ENCODE measurements around the gene FTO. TPM values are rescaled to one million over a fixed set of nuclear protein-coding genes. Genes with fewer than 3 reads are reported as not detected.
A peak's percentile ranks its signal among the peaks of the same experiment; 100 is the strongest.

FTO gene
- total RNA-seq, 2 experiments from 2014 or later: 46.3 to 47.2 TPM

- Mint-ChIP-seq H3K9me3 (no peaks in the 10 kb centered on the region), H3K4me1 (no peaks in the 10 kb centered on the region), H3K27me3 (no peaks in the 10 kb centered on the region), H3K27ac (no peak overlapping the region), H3K4me3 (no peak overlapping the region), H3K36me3 (peaks cover 5% of the 10 kb centered on the region)
- DNase-seq (no peak), ATAC-seq (ENCODE audit: low read depth) (no peak)
- POLR2A ChIA-PET: no interaction called here
Observed at GRCh38 chr16:53715023-53715384, 11.0 kb downstream of the FTO start.

- DNase-seq (no peak), ATAC-seq (ENCODE audit: low read depth) (no peak)
- H3K4me3 Mint-ChIP-seq: no peak overlapping the region
- no peaks in the 10 kb centered on the region for H3K27me3 Mint-ChIP-seq
- H3K9me3 Mint-ChIP-seq: no peaks in the 10 kb centered on the region
- H3K36me3 Mint-ChIP-seq: peaks cover 5% of the 10 kb centered on the region
- H3K27ac Mint-ChIP-seq: no peak overlapping the region
- POLR2A ChIA-PET: no interaction called here
- no peaks in the 10 kb centered on the region for H3K4me1 Mint-ChIP-seq
Observed at GRCh38 chr16:53717577-53717976, 13.6 kb downstream of the FTO start.

- Mint-ChIP-seq H3K4me3 (no peak overlapping the region), H3K9me3 (no peaks in the 10 kb centered on the region), H3K27me3 (no peaks in the 10 kb centered on the region), H3K27ac (no peak overlapping the region), H3K4me1 (no peaks in the 10 kb centered on the region), H3K36me3 (peaks cover 5% of the 10 kb centered on the region)
- POLR2A ChIA-PET: no interaction called here
- ATAC-seq (ENCODE audit: low read depth) (no peak), DNase-seq (no peak)
Observed at GRCh38 chr16:53721017-53721416, 17.1 kb downstream of the FTO start.

DNA sequence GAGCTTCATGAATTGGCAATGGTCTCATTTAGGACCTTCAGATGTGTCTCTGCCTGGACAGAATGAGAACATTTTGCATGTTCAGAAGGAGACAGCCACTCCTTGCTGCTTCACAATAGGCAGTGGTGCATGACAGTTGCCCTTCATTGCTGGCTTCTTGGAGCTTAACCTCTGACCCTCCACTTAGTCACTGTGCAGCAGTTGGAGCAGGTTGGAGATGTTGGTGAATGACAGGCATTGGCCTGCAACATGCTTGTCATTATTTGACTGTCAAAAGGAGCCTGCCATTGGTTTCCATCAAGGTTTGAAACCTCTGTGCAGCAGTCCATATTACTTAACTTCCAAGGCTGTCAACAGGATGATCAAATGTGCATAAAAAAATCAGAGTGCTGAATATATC, 22.7 kb downstream of the FTO start:
- POLR2A ChIA-PET: interaction anchor here (0.6 kb wide), 1 partner anchor 12 kb away, joined by 4 read pairs; no protein-coding TSS in a partner anchor
- Mint-ChIP-seq H3K4me1 (no peaks in the 10 kb centered on the region), H3K9me3 (no peaks in the 10 kb centered on the region), H3K36me3 (peaks cover 14% of the 10 kb centered on the region), H3K27ac (no peak overlapping the region), H3K27me3 (no peaks in the 10 kb centered on the region), H3K4me3 (no peak overlapping the region)
- DNase-seq (no peak), ATAC-seq (ENCODE audit: low read depth) (no peak)

DNA sequence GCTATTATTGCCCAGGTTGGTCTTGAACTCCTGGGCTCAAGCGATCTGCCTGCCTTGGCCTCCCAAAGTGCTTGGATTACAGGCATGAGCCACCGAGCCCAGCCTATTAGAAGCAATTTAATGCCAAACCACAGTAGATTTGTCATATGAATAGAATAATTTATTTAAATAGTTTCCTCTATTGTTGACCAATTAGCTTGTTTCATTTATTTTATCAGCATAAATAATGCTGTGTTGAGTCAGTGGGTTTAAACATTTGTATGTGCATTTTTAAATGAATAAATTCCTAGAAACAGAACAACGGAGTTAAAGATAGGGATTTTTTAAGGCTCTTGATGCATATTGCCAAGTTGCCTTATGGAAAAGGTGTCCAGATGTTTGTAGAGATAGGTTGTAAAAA, 26.7 kb downstream of the FTO start:
- H3K36me3 Mint-ChIP-seq: peaks cover 11% of the 10 kb centered on the region
- no peaks in the 10 kb centered on the region for H3K9me3 Mint-ChIP-seq
- no peaks in the 10 kb centered on the region for H3K27me3 Mint-ChIP-seq
- ATAC-seq (ENCODE audit: low read depth) (no peak), DNase-seq (no peak)
- H3K4me3 Mint-ChIP-seq: no peak overlapping the region
- no peak overlapping the region for H3K27ac Mint-ChIP-seq
- POLR2A ChIA-PET: no interaction called here
- no peaks in the 10 kb centered on the region for H3K4me1 Mint-ChIP-seq

GRCh38 chr16:53732296-53732929, 28.5 kb downstream of the FTO start:
- POLR2A ChIA-PET: no interaction called here
- peaks cover 5% of the 10 kb centered on the region for H3K36me3 Mint-ChIP-seq
- no peak for DNase-seq

GRCh38 chr16:53734908-53735307, 31.0 kb downstream of the FTO start:
- peaks cover 1% of the 10 kb centered on the region for H3K4me1 Mint-ChIP-seq
- H3K9me3 Mint-ChIP-seq: no peaks in the 10 kb centered on the region
- H3K27me3 Mint-ChIP-seq: no peaks in the 10 kb centered on the region
- H3K27ac Mint-ChIP-seq: no peak overlapping the region
- ATAC-seq (ENCODE audit: low read depth): no peak
- no peak overlapping the region for H3K4me3 Mint-ChIP-seq
- no peak for DNase-seq
- POLR2A ChIA-PET: no interaction called here
- no peaks in the 10 kb centered on the region for H3K36me3 Mint-ChIP-seq

More at GRCh38 chr16:53732296-53732929, 28.5 kb downstream of the FTO start:
- H3K27me3 Mint-ChIP-seq: no peaks in the 10 kb centered on the region
- peaks cover 1% of the 10 kb centered on the region for H3K4me1 Mint-ChIP-seq
- H3K27ac Mint-ChIP-seq: no peak overlapping the region
- ATAC-seq (ENCODE audit: low read depth): no peak
- no peaks in the 10 kb centered on the region for H3K9me3 Mint-ChIP-seq
- H3K4me3 Mint-ChIP-seq: no peak overlapping the region

DNA sequence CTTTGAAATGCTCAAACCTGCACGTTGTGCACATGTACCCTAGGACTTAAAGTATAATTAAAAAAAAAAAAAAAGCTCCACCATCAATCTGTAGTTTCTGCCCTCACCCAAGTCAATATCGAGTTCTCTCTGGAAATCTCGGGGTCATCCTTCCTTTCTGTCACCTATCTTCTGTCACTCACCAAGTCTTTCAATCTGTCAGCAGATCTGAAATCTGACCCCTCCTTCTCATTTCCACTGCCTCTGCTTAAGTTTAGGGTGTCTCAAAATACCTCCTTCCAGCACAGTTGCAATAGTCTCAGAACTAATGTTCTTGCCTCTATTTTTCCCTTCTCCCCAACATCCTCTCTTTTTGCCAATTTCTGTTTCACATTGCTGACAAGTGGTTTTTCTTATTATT, 32.3 kb downstream of the FTO start:
- H3K27me3 Mint-ChIP-seq: no peaks in the 10 kb centered on the region
- DNase-seq: no peak
- no peak overlapping the region for H3K27ac Mint-ChIP-seq
- POLR2A ChIA-PET: no interaction called here
- H3K36me3 Mint-ChIP-seq: no peaks in the 10 kb centered on the region
- H3K9me3 Mint-ChIP-seq: no peaks in the 10 kb centered on the region
- no peak overlapping the region for H3K4me3 Mint-ChIP-seq
- ATAC-seq (ENCODE audit: low read depth): no peak
- peaks cover 4% of the 10 kb centered on the region for H3K4me1 Mint-ChIP-seq

- DNase-seq (no peak), ATAC-seq (ENCODE audit: low read depth) (no peak)
- Mint-ChIP-seq H3K9me3 (no peaks in the 10 kb centered on the region), H3K27me3 (no peaks in the 10 kb centered on the region), H3K4me3 (no peak overlapping the region), H3K4me1 (peaks cover 4% of the 10 kb centered on the region), H3K36me3 (no peaks in the 10 kb centered on the region), H3K27ac (no peak overlapping the region)
- POLR2A ChIA-PET: no interaction called here
Observed at GRCh38 chr16:53737552-53737951, 33.6 kb downstream of the FTO start.

DNA sequence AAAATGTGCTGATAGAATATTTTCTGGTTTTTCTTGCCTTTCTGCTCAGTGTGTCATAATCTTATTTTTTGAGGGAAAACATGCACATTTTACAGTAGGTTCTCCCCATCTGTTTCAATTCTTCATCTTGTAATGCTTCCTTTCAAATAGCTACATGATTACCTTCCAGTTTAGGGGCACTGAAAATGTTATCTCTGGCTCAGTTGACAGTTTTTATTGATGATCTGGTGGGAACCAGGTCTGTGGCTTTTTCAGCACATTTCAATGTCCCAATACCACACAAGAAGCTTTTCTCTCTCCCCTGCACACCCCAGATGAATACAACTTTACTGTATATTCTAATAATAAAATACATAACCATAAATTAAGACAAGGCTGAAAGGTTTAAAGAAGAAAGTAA, 36.5 kb downstream of the FTO start:
- Mint-ChIP-seq H3K4me1 (peaks cover 17% of the 10 kb centered on the region), H3K36me3 (no peaks in the 10 kb centered on the region), H3K27me3 (no peaks in the 10 kb centered on the region), H3K9me3 (no peaks in the 10 kb centered on the region), H3K27ac (no peak overlapping the region), H3K4me3 (no peak overlapping the region)
- POLR2A ChIA-PET: no interaction called here
- no peak for ATAC-seq (ENCODE audit: low read depth)
- DNase-seq: no peak

- Mint-ChIP-seq H3K4me1 (peaks cover 17% of the 10 kb centered on the region), H3K36me3 (no peaks in the 10 kb centered on the region), H3K27ac (no peak overlapping the region), H3K27me3 (no peaks in the 10 kb centered on the region), H3K4me3 (no peak overlapping the region), H3K9me3 (no peaks in the 10 kb centered on the region)
- POLR2A ChIA-PET: no interaction called here
- ATAC-seq (ENCODE audit: low read depth): no peak
- no peak for DNase-seq
Observed at GRCh38 chr16:53740933-53741531, 37.1 kb downstream of the FTO start.

GRCh38 chr16:53741546-53741945, 37.6 kb downstream of the FTO start:
- H3K27me3 Mint-ChIP-seq: no peaks in the 10 kb centered on the region
- POLR2A ChIA-PET: no interaction called here
- no peak overlapping the region for H3K27ac Mint-ChIP-seq
- H3K9me3 Mint-ChIP-seq: no peaks in the 10 kb centered on the region
- no peak overlapping the region for H3K4me3 Mint-ChIP-seq
- no peaks in the 10 kb centered on the region for H3K36me3 Mint-ChIP-seq
- H3K4me1 Mint-ChIP-seq: peaks cover 15% of the 10 kb centered on the region
- ATAC-seq (ENCODE audit: low read depth) (no peak), DNase-seq (no peak)

DNA sequence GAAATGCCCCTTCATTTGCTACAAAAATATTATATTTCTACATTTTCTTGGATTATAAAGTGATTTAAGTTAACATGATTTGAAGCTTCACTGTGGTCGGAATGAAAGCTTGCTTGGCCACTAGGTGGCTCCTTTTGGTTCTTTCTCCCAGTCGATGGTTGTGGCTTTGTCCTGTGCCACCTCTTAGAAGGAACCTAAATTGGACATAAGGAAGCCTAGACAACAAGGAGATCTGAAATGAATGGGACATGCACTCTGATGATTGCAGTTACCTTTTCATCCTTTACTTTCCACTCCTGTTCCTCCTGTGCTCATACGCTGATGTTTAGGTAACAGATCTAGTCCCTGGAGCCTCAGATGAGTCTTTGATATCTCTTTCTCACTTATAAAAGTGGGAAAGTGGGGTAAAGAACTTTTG, 39.2 kb downstream of the FTO start:
- Mint-ChIP-seq H3K9me3 (peaks cover 2% of the 10 kb centered on the region), H3K27me3 (no peaks in the 10 kb centered on the region), H3K27ac (no peak overlapping the region), H3K4me1 (peaks cover 17% of the 10 kb centered on the region), H3K4me3 (no peak overlapping the region), H3K36me3 (no peaks in the 10 kb centered on the region)
- ATAC-seq (ENCODE audit: low read depth): no peak
- POLR2A ChIA-PET: interaction anchor here (1.0 kb wide), 1 partner anchor 175 kb away, joined by 3 read pairs; no protein-coding TSS in a partner anchor
- DNase-seq: no peak

- DNase-seq (no peak), ATAC-seq (ENCODE audit: low read depth) (peak; percentile 91)
- peaks cover 2% of the 10 kb centered on the region for H3K9me3 Mint-ChIP-seq
- POLR2A ChIA-PET: no interaction called here
- H3K36me3 Mint-ChIP-seq: no peaks in the 10 kb centered on the region
- H3K27me3 Mint-ChIP-seq: no peaks in the 10 kb centered on the region
- H3K4me3 Mint-ChIP-seq: peak overlapping the region; percentile 38
- H3K4me1 Mint-ChIP-seq: peaks cover 17% of the 10 kb centered on the region
- H3K27ac Mint-ChIP-seq: peak overlapping the region; percentile 47
Observed at GRCh38 chr16:53744449-53744848, 40.5 kb downstream of the FTO start.

Measured in activated naive CD8-positive, alpha-beta T cell treated with anti-CD3 and anti-CD28 coated beads, Interleukin-2, amount 10 ng/mL, durations not matched to agents 7 days and 5 days (primary cell).